H1 (cell line): ENCODE measurements around the gene DOCK3.

ENCODE experiments used
- CBX5 ChIP-seq: fragments of 300-800, 300-1000 bp; sonication (generic); IDR thresholded peaks from 2 replicates; pipeline ENCODE4 v1.7.1; 2016; ENCODE audit warnings: antibody characterized with exemption, low read length, low read depth
- EZH2 ChIP-seq: fragments of 200-600 bp; sonication (generic); IDR thresholded peaks from 2 replicates; pipeline ENCODE4 v1.7.1; 2012; ENCODE audit warnings: low read depth, mild to moderate bottlenecking, moderate library complexity, low read length, inconsistent platforms; ENCODE audit not compliant: severe bottlenecking
- POLR2AphosphoS5 ChIP-seq: IDR thresholded peaks from 2 replicates; pipeline ENCODE4 v1.6.1; 2011; ENCODE audit warnings: low read depth, low read length
- POU5F1 ChIP-seq: IDR thresholded peaks from 2 replicates; pipeline ENCODE4 v1.6.1; 2011; ENCODE audit warnings: low read depth, mild to moderate bottlenecking, low read length, moderate library complexity
- SP1 ChIP-seq: IDR thresholded peaks from 2 replicates; pipeline ENCODE4 v1.6.1; 2011; ENCODE audit warnings: low read depth, low read length
- TF ChIP-seq, protein P1 (sequence below), 3 experiments: IDR thresholded peaks; 1 replicate in 2 of 3; 2 replicates in 1 of 3; pipeline versions ENCODE4 v1.5.1 to v1.6.1; 2011; ENCODE audit warnings: low read length in 3 of 3, mild to moderate bottlenecking in 3 of 3, inconsistent platforms in 2 of 3, low read depth in 1 of 3, moderate library complexity in 1 of 3; ENCODE audit not compliant: insufficient read depth in 1 of 3; ENCODE audit errors: control extremely low read depth in 1 of 3

GRCh38 chr3:50848308-50848707 lies 173.6 kb downstream of the DOCK3 start:
- TF ChIP-seq CBX5 (no peak), SP1 (no peak), POLR2AphosphoS5 (no peak), EZH2 (no peak), POU5F1 (no peak)
- TF ChIP-seq, protein P1, sequence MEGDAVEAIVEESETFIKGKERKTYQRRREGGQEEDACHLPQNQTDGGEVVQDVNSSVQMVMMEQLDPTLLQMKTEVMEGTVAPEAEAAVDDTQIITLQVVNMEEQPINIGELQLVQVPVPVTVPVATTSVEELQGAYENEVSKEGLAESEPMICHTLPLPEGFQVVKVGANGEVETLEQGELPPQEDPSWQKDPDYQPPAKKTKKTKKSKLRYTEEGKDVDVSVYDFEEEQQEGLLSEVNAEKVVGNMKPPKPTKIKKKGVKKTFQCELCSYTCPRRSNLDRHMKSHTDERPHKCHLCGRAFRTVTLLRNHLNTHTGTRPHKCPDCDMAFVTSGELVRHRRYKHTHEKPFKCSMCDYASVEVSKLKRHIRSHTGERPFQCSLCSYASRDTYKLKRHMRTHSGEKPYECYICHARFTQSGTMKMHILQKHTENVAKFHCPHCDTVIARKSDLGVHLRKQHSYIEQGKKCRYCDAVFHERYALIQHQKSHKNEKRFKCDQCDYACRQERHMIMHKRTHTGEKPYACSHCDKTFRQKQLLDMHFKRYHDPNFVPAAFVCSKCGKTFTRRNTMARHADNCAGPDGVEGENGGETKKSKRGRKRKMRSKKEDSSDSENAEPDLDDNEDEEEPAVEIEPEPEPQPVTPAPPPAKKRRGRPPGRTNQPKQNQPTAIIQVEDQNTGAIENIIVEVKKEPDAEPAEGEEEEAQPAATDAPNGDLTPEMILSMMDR (IDR thresholded peaks at IDR 0.05; ENCODE audit: control extremely low read depth in 1 of 3, insufficient read depth in 1 of 3, low read depth in 1 of 3, low read length in 3 of 3) = no peak
